RWPE1 (cell line): ENCODE measurements around the gene HPS3.
"Not testable (repeated sequence)": the region's sequence is repeated elsewhere in the genome, so short reads cannot be mapped to it uniquely, and the experiment has no call there.

Experiments used
- CTCF ChIA-PET: fragments of 350-600 bp; sonication (Branson Sonifier 250); formaldehyde crosslinking; extraction: SDS; loops from one replicate; lab custom pipeline; 2021; lab: Yijun Ruan, JAX
- POLR2A ChIA-PET: fragments of 400-600 bp; formaldehyde crosslinking; extraction: SDS; loops from one replicate; lab custom pipeline; 2020; ENCODE audit warnings: antibody characterized with exemption; ENCODE audit not compliant: low non-redundant PET; lab: Yijun Ruan, JAX
- DNase-seq: peaks from one replicate; pipeline ENCODE4 v3.0.0; 2012; ENCODE audit warnings: low spot score
- H3K27ac ChIP-seq: fragments of 450-650 bp; 2 replicates; pipeline ENCODE4 v1.5.1; 2017
- CTCF ChIP-seq: fragments of 450-650 bp; conservative IDR thresholded peaks from 2 replicates; pipeline ENCODE4 v1.5.1; 2017; ENCODE audit warnings: low read depth, mild to moderate bottlenecking

The HPS3 gene

GRCh38 chr3:149217347-149217746 lies 87.9 kb downstream of the HPS3 start:
- ChIA-PET POLR2A (no interaction called here), CTCF (no interaction called here)
- no peak overlapping the region for H3K27ac ChIP-seq
- TF ChIP-seq CTCF: no peak
- no peak for DNase-seq

- CTCF ChIA-PET, DNase-seq, H3K27ac ChIP-seq, POLR2A ChIA-PET: not testable (repeated sequence)
These were observed 90.1 kb downstream of the HPS3 start for GRCh38 chr3:149219380-149220121.

GRCh38 chr3:149221783-149222517 lies 92.5 kb downstream of the HPS3 start, which contains the start of gene CP:
CP (minus strand) TSS chr3:149221829; CDS start chr3:149221792, 37 bp downstream.
- no peak for TF ChIP-seq CTCF
- no peak within 1 kb of the TSS for H3K27ac ChIP-seq
- ChIA-PET CTCF (no interaction called here), POLR2A (no interaction called here)
- no peak for DNase-seq
